ENCODE results near the gene TNFRSF19.

The TNFRSF19 gene

DNA sequence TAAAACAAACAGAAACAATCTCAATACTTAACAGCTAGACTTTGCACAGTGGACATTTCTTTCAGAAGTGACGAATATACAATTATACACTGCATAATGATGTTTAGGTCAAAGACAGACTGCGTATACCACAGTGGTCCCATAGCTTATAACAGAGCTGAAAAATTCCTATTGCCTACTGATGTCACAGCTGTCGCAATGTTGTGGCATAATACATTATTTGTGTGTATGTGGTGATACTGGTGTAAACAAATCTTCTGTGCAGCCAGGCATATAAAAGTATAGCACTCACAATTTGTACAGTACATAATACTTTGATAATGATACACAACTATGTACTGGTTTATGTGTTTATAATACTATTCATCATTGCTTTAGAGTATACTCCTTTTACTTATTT lies 116.7 kb downstream of the TNFRSF19 start:
- DNase-seq (ENCODE audit: low read depth): no peak

DNA sequence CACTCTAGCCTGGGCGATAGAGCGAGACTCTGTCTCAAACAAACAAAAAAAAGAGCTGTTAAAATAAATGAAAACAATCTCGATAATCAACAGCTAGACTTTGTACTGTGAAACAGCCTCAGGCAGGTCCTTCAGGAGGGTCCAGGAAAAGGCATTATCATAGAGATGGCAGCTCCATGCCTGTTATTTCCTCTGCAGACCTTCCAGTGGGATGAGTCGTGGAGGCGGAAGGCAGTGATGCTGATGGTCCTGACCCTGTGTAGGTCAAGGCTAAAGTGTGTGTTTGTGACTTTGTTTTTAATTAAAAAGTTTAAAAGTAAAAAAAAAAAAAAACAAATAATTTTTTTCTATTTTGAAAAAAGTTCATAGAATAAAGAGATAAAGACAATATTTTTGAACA lies 117.4 kb downstream of the TNFRSF19 start:
- no peak for DNase-seq (ENCODE audit: low read depth)

DNA sequence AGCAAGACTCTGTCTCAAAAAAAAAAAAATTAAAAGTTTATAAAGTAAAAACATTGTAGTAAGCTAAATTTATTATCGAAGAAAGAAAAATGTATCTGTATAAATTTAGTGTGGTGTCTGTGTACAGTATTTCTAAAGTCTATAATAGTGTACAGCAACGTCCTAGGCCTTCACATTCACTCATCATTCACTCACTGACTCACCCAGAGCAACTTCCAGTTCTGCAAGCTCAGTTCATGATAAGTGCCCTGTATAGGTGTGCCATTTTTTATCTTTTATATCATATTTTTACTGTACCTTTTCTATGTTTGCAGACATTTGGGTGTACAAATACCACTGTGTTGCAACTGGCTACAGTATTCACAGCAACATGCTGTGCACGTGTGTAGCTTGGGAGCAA lies 118.1 kb downstream of the TNFRSF19 start:
- no peak for DNase-seq (ENCODE audit: low read depth)

DNA sequence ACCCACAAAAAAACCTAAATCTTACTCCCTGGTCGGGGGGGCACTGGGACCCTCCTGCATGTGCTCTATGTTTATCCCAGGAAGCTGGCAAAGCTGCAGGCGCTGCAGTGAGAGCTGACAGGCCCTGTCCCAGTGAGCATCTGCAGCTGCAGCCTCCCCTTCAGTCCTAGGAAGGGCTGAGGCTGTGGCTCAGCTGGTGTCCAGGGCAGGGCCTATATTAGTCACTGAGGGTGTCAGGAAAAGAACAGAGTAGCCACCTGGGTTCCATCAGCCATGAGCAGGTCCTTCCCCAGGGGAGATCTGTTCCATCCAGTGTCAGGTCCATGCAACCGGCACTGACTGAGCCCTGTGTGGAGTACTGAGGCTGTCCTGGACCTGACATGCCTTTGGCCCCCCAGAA lies 120.5 kb downstream of the TNFRSF19 start:
- DNase-seq (ENCODE audit: low read depth): no peak

DNA sequence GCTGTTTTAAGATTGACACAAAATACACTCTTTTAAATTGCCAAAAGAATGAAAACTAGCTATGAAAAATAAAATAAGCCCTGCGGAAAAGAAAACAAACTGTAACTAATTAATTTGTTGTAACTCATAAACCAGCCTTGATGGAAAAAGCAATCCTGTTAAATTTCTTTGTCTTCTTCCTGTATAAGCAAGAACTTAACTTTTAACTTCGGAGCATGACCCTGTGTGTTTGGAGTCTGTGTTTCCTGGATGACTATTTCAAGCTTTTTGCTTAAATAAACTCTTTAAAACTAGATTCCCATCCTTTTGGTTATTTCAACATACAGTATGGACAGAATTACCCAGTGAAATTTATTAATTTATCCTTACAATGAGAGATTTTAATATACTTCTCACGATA lies 122.6 kb downstream of the TNFRSF19 start:
- DNase-seq (ENCODE audit: low read depth): no peak

DNA sequence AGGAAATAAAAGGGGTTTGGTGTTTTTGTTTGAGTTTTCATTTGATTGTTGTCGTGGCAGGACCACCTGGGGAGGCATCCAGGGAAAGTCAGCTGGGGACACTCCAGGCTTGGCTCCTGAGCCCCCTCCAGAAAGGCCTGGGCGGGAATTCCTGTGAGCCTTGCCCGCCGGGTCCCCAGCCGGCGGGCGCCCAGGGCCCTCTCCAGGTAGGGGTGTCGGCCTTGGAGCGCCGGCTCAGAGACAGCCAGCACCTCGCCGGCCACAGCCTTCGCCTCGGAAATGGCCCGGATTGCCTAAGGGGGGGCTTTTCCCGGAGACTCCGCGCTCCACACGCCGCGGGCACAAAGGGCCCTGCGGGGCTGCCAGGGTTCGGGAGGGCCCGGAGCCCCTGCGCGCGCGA lies 125.0 kb downstream of the TNFRSF19 start:
- DNase-seq (ENCODE audit: low read depth): no peak

DNA sequence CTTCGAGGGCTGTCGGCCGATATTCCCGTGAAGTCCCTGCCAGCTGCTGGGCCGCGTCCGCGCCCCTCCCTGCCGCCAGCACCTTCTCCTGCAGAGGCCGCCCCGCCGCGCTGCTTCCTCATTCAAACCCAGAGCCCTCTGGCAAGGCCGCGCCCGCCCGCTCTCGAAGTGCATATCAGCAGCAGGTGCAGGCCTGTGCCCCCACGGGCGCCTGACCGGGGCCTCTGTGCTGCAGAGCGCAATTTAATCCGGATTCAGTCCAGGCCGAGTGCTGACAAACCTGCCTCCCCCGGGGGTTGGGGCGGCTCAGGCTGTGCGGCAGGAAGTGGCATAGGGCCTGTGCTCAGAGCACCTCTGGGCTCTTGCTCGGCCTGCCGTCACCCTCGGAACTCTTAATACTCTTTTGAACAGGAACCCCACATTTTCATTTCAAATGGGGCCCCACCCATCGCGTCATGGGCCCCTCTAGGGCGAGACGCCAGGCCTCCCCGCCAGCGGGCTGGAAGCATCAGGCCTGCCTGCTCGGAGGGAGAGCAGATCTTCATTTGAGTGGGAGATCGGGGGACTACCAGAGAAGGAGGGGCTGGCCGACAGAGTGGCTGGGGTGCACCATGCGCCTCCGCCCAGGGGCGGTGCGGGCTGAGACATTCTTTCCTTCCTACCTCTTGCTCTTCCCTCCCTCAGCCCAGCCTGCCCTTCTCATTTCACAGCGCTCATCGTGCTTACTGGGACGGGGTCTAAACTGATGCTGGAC lies 125.7 kb downstream of the TNFRSF19 start:
- no peak for DNase-seq (ENCODE audit: low read depth)

DNA sequence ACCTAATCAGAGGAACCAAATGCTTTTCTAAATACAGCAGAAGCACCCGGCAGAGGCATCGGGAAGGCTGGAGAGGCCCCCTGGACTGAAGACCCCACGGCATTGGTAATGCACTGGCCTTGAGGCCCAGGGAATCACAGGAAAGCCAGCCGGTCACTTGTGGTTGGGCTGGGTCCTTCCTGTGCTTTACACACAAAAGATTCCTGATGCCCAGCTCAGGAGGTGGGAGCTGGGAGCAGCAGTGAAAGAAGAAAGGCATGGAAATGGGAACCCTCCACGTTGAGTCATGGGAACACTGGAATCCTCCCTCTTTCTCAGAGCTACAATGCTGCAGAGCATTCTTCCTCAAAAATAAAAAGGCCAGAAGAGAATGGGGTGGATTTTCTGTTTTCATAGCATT lies 126.4 kb downstream of the TNFRSF19 start:
- DNase-seq (ENCODE audit: low read depth): no peak

DNA sequence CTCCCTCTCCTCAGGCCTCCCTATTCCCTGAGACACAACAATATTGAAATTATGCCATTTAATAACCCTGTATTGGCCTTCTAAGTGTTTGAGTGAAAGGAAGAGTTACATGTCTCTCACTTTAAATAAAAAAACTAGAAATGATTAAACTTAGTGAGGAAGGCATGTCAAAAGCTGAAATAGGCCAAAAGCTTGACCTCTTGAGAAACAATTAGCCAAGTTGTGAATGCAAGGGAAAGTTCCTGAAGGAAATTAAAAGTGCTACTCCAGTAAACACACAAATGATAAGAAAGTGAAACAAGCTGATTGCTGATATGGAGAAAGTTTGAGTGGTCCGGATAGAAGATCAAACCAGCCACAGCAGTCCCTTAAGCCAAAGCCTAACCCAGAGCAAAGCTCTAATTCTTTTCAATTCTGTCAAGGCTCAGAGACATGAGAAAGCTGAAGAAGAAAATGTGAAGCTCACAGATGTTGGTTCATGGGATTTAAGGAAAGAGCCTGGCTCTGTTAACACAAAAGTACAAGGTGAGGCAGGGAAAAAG lies 127.6 kb downstream of the TNFRSF19 start:
- DNase-seq (ENCODE audit: low read depth): no peak

DNA sequence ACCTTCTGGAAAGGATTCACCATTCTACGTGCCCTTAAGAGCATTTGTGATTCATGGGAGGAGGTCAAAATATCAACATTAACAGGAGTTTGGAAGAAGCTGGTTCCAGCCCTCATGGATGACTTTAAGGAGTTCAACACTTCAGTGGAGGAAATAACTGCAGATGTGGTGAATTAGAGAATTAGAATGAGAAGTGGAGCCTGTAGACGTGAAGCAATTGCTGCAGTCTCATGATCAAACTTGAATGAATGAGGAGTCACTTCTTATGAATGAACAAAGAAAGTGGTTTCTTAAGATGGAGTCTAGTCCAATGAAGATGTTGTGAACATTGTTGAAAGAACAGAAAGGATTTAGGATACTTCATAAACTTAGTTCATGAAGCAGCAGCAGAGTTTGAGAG lies 129.1 kb downstream of the TNFRSF19 start:
- no peak for DNase-seq (ENCODE audit: low read depth)

DNA sequence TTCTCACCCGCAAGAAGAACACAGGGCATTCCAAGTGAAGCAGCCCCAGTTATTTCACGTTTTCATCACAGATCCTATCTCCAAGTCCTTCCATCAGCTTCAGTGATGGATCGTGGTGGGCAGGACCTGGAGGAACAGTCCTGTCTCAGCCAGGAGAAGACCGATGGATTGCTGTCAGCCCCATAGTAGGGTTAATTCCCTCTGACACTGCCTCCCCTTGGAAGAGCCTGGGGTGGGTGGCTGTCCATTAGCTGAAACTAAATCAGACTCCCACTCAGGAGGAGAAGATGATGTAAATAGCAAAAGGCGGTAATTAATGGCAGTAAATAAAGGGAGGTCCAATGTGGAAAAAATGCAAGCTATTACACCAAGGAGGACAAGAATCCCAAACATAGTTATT lies 131.0 kb downstream of the TNFRSF19 start:
- DNase-seq (ENCODE audit: low read depth): no peak

DNA sequence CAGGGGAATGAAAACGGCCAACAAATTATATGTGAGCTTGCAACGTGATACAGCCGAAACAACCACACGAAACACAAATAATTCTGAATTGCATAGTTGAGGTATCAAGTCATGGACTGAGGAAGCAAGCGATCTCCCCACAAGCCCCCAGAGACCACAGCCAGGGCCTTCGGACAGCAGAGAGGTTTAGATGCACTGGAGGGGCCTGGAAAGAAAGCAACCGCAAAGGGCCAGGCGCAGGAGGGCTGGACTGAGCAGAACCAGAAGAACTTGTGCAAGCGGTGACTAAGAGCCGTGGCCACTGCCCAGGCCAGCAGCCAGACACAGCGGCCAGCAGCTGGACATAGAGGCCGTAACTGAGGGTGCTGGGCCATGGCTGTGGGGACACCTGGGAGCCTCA lies 131.4 kb downstream of the TNFRSF19 start:
- DNase-seq (ENCODE audit: low read depth): peak; percentile 99

DNA sequence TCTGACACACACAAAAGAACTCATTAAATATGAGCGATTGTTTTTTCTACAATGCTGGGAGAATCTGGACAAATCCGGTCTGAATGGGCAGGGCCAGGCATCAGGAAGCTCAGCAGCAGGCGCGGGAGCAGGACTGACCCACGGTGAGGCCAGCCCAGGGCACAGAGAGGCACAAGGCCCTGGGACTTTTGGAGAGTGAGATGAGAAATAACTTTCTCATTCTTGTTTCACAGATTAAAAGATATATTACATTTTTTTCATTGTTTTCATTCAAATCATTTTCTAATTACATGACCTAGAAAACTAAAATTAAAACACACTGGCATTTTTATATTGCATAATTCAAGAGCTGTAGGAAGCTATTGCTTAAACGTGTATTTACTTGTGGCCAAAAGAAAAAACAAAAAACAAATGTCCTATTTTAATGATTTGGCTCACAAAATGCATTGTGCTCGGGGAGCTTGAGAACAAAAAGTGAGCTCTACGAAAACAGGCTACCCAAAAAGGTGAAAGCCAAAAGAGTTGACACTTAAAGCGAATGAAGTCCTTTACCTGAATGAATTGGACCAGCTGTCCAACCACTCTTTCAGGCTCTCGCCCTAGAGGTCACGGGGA lies 133.1 kb downstream of the TNFRSF19 start:
- no peak for DNase-seq (ENCODE audit: low read depth)

DNA sequence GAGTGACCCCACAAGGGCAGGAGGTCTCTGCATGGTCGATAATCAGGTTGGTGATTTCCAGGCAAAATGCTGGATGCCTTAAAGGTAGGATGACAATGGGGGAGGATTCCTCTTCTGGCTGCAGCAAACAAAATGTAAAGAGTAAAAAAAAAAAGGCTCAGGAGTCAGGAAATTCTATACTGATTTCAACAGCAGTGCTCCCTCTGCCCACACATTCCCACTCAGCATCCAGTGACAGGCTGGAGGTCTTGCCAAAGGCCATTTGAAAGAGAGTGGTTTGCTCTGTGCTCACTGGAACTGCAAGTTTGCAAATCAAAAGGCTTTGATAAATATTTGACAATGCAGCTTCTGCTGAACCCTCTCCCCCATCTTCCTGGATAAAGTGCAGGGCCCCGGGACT lies 135.4 kb downstream of the TNFRSF19 start:
- no peak for DNase-seq (ENCODE audit: low read depth)

DNA sequence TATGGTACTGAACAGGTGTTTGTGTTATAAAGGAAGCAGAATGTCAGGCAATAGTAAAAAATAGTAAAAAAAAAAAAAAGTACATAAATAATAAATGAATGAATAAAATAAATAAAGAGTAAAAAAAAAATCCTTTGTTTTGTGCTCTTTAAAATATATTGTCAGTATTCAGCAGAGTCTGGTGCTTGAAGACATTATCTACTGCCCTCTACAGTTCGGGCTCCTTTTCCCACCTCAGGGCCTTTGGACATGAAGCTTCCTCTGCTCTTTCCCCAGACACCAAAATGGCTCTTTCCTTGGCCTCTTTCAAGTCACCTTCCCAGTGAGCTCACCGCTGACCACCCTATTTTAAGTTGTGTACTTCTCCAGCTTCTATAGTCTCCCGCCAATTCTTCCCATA lies 137.5 kb downstream of the TNFRSF19 start:
- DNase-seq (ENCODE audit: low read depth): peak; percentile 26

DNA sequence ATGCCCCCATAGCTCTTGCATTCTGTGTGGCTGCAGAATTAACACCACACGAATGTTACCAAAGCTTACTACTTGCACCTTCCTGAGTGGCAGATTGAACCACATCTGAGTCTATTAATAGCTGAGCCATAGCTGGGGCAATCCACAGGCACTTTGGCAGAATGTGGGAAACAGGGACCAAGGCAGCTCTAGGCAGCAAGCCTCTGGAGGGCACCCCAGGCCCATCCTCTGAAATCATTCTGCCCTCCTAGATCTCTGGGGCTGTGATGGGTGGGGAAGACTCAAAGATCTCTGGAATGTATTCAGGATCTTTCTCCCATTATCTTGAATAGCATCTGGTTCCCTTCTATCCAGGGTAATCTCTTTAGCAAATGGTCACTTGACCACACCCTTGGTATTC lies 139.3 kb downstream of the TNFRSF19 start:
- no peak for DNase-seq (ENCODE audit: low read depth)

DNA sequence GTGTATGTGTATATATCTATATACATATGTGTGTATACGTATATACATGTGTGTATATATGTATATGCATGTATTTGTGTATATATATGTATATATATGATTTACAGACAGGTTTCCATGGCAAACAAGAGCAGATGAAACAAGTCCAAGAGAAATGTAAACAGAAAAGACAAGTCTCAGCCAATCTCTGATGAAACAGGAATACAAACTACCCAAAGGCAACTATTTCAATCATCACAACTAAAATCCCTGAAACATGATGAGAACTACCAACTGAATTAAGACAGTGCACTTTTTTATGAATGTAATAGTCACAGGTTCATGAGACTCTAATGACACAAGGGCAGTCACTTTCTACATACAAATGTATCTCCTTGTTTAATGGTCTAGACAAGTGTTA lies 140.2 kb downstream of the TNFRSF19 start:
- DNase-seq (ENCODE audit: low read depth): no peak

DNA sequence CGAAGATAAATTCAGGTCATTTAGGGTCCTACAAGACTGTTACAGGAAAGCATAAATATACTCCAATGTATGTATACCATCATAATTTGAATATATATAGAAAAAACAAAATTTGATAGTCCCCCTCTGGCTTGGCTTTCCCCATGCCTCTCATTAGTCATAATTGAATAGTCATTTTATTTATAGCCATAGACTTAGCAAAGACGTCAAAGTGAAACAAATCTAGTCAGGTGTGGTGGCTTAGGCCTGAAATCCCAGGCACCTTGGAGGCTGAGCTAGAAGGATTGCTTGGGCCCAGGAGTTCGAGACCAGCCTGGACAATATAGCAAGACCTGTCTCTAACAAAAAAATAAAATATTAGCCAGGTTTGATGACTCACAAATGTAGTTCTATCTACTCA lies 141.1 kb downstream of the TNFRSF19 start:
- no peak for DNase-seq (ENCODE audit: low read depth)

DNA sequence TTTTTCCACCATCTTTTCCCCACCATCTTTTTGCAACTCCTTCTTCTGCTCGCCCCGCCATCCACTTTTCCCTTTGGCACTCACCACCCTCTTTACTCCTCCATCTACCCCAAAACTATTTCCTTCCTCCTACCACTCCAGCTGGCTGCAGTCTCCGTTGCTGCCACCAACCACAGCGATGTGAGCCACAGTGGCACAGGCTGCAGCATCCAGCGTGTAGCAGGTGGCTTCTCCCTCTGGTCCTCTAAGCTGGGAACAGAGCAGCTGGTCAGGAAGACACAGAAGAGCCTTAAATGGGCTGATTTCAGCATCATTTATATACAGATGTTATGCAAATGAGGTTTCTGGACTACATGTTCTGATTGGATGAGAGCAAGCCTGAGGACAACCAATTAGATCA lies 144.5 kb downstream of the TNFRSF19 start:
- no peak for DNase-seq (ENCODE audit: low read depth)

DNA sequence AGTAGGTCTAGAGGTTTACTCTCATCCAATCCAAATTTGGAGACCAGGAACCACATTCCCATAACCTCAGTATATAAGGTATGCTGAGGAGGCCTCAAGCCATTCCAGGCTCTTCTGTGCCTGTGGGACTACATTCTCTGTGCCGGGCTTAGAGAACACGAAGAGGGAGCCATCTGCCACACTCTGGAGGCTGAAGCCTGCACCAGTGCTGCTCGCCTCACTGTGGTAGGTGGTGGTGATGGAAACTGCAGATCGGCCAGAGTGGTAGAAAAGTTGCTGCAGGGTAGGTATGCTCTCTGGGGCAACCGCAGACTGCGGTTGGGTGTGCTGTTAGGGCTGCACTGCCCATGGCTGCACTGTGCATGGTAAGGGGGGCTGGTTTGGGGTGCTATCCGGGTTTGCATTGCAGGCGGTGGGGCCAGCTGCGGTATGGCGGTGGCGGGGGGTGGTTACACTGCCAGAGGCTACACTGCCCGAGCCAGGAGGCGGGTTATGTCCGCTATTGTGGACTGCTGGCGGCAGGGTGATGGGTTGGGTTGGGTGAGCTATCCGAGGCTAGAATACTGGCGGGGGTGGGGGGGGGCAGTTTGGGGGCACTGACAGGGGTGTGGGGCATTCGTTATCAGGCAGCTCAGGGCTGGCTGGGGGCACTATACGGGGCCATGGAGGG lies 145.0 kb downstream of the TNFRSF19 start:
- DNase-seq (ENCODE audit: low read depth): no peak

DNA sequence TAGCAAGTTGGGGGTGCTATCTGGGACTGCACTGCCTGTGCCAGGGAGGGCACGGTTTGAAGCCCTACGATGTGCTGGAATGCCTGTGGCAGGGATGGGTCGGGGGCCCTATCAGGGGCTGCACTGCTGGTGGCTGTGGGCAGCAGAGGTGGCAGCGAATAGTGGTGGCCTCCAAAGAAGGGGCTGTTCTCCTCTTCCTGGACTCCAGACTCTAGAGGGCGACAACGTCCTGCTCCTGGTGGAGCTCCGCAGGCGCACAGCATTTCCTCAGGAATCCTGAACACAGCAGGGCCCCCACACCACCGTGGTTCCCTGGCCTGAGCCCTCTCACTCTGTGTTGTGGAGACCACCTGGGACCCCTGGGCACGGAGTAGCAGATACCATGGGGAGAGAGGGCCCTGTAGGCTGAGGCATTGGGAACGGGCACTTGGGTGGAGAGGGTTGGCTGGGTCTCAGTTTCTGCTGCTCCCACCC lies 145.6 kb downstream of the TNFRSF19 start:
- DNase-seq (ENCODE audit: low read depth): no peak

DNA sequence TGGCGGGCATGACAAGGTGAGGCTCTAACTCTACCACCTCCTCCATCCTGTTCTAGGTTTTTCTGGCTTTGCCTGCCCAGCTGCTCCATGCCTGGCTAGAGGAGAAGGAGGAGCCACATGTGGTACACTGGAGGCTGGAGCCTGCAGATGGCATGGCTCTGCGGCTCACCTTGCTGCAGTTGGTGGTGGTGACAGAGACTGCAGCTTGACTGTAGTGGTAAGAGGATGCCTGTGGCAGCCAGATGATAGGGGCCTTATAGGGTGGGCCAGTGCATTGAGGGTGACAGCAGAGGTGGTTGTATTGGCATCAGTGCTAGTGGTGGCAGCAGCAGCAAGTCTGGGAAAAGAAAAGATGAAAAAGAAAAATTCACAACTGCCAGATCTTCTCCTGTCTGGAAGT lies 146.2 kb downstream of the TNFRSF19 start:
- DNase-seq (ENCODE audit: low read depth): no peak

DNA sequence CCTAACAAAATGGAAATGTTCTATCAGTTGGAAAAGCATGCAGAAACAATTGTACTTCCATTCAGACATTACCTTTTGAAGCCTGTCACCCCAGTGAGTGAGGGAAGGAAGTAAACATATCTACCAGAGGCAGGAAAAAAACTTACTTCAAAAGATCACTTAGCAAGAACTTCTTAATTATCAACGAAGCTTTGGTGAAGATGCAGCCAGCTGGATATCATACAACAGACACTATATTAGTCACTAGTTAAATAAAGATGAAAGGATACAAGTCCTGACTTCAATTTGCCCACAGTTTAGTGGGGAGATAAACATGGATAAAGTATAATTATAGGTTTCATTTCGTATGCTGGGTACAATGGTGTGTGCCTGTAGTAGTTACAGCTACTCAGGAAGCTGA lies 148.8 kb downstream of the TNFRSF19 start:
- DNase-seq (ENCODE audit: low read depth): no peak

Data from fibroblast of the conjunctiva (primary cell).